H9 (cell line): ENCODE measurements around the gene CALR3. TPM values are rescaled to one million over a fixed set of nuclear protein-coding genes. Genes with fewer than 3 reads are reported as not detected.

Experiments used
- DNase-seq: peaks from one replicate; pipeline ENCODE4 v3.0.0-alpha.2; 2017
- H2AFZ ChIP-seq: one replicate; pipeline ENCODE4 v1.6.1; 2013; ENCODE audit warnings: mild to moderate bottlenecking, low read length, control low read depth, moderate library complexity
- H2AK5ac ChIP-seq: 2 replicates; pipeline ENCODE4 v1.6.1; 2013; ENCODE audit warnings: low read length, control low read depth, mixed read lengths; ENCODE audit not compliant: insufficient read length
- H2BK120ac ChIP-seq: one replicate; pipeline ENCODE4 v1.6.1; 2013; ENCODE audit warnings: low read depth, mild to moderate bottlenecking, low read length, control low read depth, inconsistent platforms; ENCODE audit not compliant: poor library complexity, severe bottlenecking
- H2BK12ac ChIP-seq: 2 replicates; pipeline ENCODE4 v1.6.1; 2013; ENCODE audit warnings: low read length, control low read depth, mixed read lengths, low read depth; ENCODE audit not compliant: insufficient read length
- H2BK15ac ChIP-seq: 2 replicates; pipeline ENCODE4 v1.6.1; 2013; ENCODE audit warnings: low read depth, low read length, control low read depth
- H2BK20ac ChIP-seq: one replicate; pipeline ENCODE4 v1.6.1; 2013; ENCODE audit warnings: low read depth, mild to moderate bottlenecking, low read length, control low read depth, inconsistent platforms; ENCODE audit not compliant: poor library complexity, severe bottlenecking
- H2BK5ac ChIP-seq: 2 replicates; pipeline ENCODE4 v1.6.1; 2013; ENCODE audit warnings: low read length, control low read depth, mixed read lengths; ENCODE audit not compliant: insufficient read length
- H3K14ac ChIP-seq: 2 replicates; pipeline ENCODE4 v1.6.1; 2013; ENCODE audit warnings: low read length, control low read depth; ENCODE audit not compliant: insufficient read depth
- H3K18ac ChIP-seq: 2 replicates; pipeline ENCODE4 v1.6.1; 2013; ENCODE audit warnings: low read depth, mild to moderate bottlenecking, mixed read lengths, low read length, control low read depth; ENCODE audit not compliant: insufficient read length
- H3K23ac ChIP-seq: 2 replicates; pipeline ENCODE4 v1.6.1; 2013; ENCODE audit warnings: low read length, control low read depth, mixed read lengths, low read depth; ENCODE audit not compliant: insufficient read length
- H3K23me2 ChIP-seq: 2 replicates; pipeline ENCODE4 v1.6.1; 2013; ENCODE audit warnings: low read depth, mild to moderate bottlenecking, mixed read lengths, low read length, control low read depth; ENCODE audit not compliant: insufficient read length, poor library complexity, severe bottlenecking
- H3K27ac ChIP-seq: 2 replicates; pipeline ENCODE4 v1.5.1; 2013; ENCODE audit warnings: low read length, control low read depth, mixed read lengths, low read depth; ENCODE audit not compliant: insufficient read length
- H3K27me3 ChIP-seq: 2 replicates; pipeline ENCODE4 v1.6.1; 2013; ENCODE audit warnings: low read length, control low read depth, inconsistent platforms; ENCODE audit not compliant: insufficient read depth
- H3K4ac ChIP-seq: 2 replicates; pipeline ENCODE4 v1.6.1; 2013; ENCODE audit warnings: low read depth, mild to moderate bottlenecking, control low read depth, inconsistent platforms, low read length, moderate library complexity
- H3K4me1 ChIP-seq: 2 replicates; pipeline ENCODE4 v1.6.1; 2013; ENCODE audit warnings: low read length, control low read depth, inconsistent platforms; ENCODE audit not compliant: insufficient read depth
- H3K4me2 ChIP-seq: 2 replicates; pipeline ENCODE4 v1.6.1; 2013; ENCODE audit warnings: low read length, control low read depth, mixed read lengths; ENCODE audit not compliant: insufficient read length, insufficient read depth
- H3K56ac ChIP-seq: 2 replicates; pipeline ENCODE4 v1.6.1; 2013; ENCODE audit warnings: low read depth, mild to moderate bottlenecking, mixed read lengths, low read length, control low read depth; ENCODE audit not compliant: insufficient read length
- H3K79me1 ChIP-seq: 2 replicates; pipeline ENCODE4 v1.6.1; 2013; ENCODE audit warnings: low read depth, mild to moderate bottlenecking, moderate library complexity, low read length, control low read depth, inconsistent platforms; ENCODE audit not compliant: insufficient read depth, poor library complexity, severe bottlenecking
- H3K79me2 ChIP-seq: 2 replicates; pipeline ENCODE4 v1.6.1; 2013; ENCODE audit warnings: low read length, control low read depth, inconsistent platforms; ENCODE audit not compliant: insufficient read depth
- H3K9ac ChIP-seq: 2 replicates; pipeline ENCODE4 v1.6.1; 2013; ENCODE audit warnings: low read length, control low read depth, mixed read lengths; ENCODE audit not compliant: insufficient read length; ENCODE audit errors: extremely low read depth
- H3K9me3 ChIP-seq: one replicate; pipeline ENCODE4 v1.6.1; 2013; ENCODE audit warnings: low read depth, low read length, inconsistent platforms; ENCODE audit not compliant: control insufficient read depth
- H3T11ph ChIP-seq: one replicate; pipeline ENCODE4 v1.6.1; 2013; ENCODE audit warnings: mild to moderate bottlenecking, low read length, control low read depth, inconsistent platforms
- H4K20me1 ChIP-seq: one replicate; pipeline ENCODE4 v1.6.1; 2013; ENCODE audit not compliant: control insufficient read depth, insufficient read length, insufficient read depth
- H4K5ac ChIP-seq: 2 replicates; pipeline ENCODE4 v1.6.1; 2013; ENCODE audit warnings: low read depth, mild to moderate bottlenecking, mixed read lengths, low read length, control low read depth; ENCODE audit not compliant: insufficient read length
- H4K8ac ChIP-seq: replicated peaks from 2 replicates; pipeline ENCODE4 v1.6.1; 2013; ENCODE audit warnings: low read length, control low read depth, mixed read lengths, low read depth; ENCODE audit not compliant: insufficient read length
- H4K91ac ChIP-seq: 2 replicates; pipeline ENCODE4 v1.6.1; 2013; ENCODE audit warnings: low read depth, mild to moderate bottlenecking, moderate library complexity, mixed read lengths, low read length, control low read depth; ENCODE audit not compliant: insufficient read length
- H3K27ac Mint-ChIP-seq, 3 experiments: 2 replicates in 2 of 3; 3 replicates in 1 of 3; pipeline ENCODE4 v1.8.0; 2020 to 2021; ENCODE audit warnings: mixed read lengths in 3 of 3, mild to moderate bottlenecking in 1 of 3, moderate library complexity in 1 of 3
- H3K27me3 Mint-ChIP-seq: 2 replicates; pipeline ENCODE4 v1.8.0; 2021; ENCODE audit warnings: low read depth, mild to moderate bottlenecking, moderate library complexity, mixed read lengths
- H3K36me3 Mint-ChIP-seq, 3 experiments: 2 replicates in 2 of 3; 3 replicates in 1 of 3; pipeline ENCODE4 v1.8.0; 2020 to 2021; ENCODE audit warnings: low read depth in 3 of 3, mixed read lengths in 3 of 3; ENCODE audit not compliant: insufficient read depth in 1 of 3
- H3K4me1 Mint-ChIP-seq, 2 experiments: 2 replicates each; pipeline ENCODE4 v1.8.0; 2020; ENCODE audit warnings: mixed read lengths in 2 of 2
- H3K4me3 Mint-ChIP-seq, 2 experiments: 2 replicates in 1 of 2; 3 replicates in 1 of 2; pipeline ENCODE4 v1.8.0; 2020 to 2021; ENCODE audit warnings: mild to moderate bottlenecking in 2 of 2, mixed read lengths in 2 of 2, moderate library complexity in 1 of 2
- H3K9me3 Mint-ChIP-seq, 2 experiments: 2 replicates in 1 of 2; 3 replicates in 1 of 2; pipeline ENCODE4 v1.8.0; 2020; ENCODE audit warnings: mild to moderate bottlenecking in 2 of 2, mixed read lengths in 2 of 2, moderate library complexity in 1 of 2
- WGBS: extraction: QIAGEN DNeasy Blood & Tissue Kit; methylation state at CpG from one replicate; pipeline ENCODE4 v1.1.7; 2013; ENCODE audit warnings: missing lambda C conversion rate, low lambda C conversion rate, mixed read lengths; ENCODE audit not compliant: insufficient read length; ENCODE audit errors: extremely low coverage; 5-methylcytosine and 5-hydroxymethylcytosine counted together
- total RNA-seq: library from RNA; stranded (reverse); gene quantifications from 2 replicates; pipeline ENCODE4 v1.2.1, GENCODE V29; 2021
- TF ChIP-seq, protein P1 (sequence below): fragments of 200-600 bp; sonication (generic); conservative IDR thresholded peaks from 3 replicates; pipeline ENCODE4 v1.8.0; 2021; ENCODE audit warnings: antibody characterized with exemption, mild to moderate bottlenecking

Gene CALR3
- total RNA-seq, 1 experiment from 2014 or later = 0.44 TPM

DNA sequence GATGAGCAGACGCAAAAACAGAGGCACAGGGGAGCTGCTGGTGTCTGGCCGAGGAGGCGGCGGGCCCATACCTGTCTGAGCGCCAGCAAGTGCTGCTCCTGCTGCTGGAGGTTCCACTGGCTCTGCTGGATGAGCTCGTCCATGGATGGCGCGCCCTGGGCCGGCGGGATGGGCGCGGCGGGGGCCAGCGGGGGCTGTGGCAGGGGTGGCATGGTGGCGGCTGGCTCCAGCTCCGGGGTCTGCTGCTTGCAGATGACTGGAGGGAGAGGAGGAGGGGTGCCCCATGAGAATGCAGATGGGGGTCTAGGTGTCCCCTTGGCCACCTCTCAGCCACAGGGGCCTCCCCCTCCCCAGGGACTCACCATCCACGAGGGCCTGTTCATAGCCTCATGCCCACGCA lies 39.4 kb upstream of the CALR3 start:
- Histone ChIP-seq H3K79me1 (peaks cover 10% of the 10 kb centered on the region), H2BK5ac (no peak overlapping the region), H3K4me2 (no peak overlapping the region), H2BK12ac (no peak overlapping the region), H3K56ac (no peak overlapping the region), H3K4me1 (no peaks in the 10 kb centered on the region), H3K18ac (no peak overlapping the region), H3K23ac (no peak overlapping the region), H4K20me1 (no peaks in the 10 kb centered on the region), H3K27ac (no peak overlapping the region), H2AFZ (no peak overlapping the region), H3K14ac (no peak overlapping the region), H2AK5ac (no peak overlapping the region), H2BK15ac (no peak overlapping the region), H3K23me2 (no peaks in the 10 kb centered on the region), H3K4ac (no peak overlapping the region), H3K79me2 (peaks cover 28% of the 10 kb centered on the region; the same call in 1 of the 2 replicates), H2BK20ac (no peak overlapping the region), H3T11ph (no peak overlapping the region), H4K5ac (no peak overlapping the region), H2BK120ac (no peak overlapping the region), H4K91ac (no peak overlapping the region), H4K8ac (no peak overlapping the region), H3K9me3 (no peaks in the 10 kb centered on the region), H3K9ac (no peak overlapping the region), H3K27me3 (no peaks in the 10 kb centered on the region)
- no peaks in the 10 kb centered on the region for H3K9me3 Mint-ChIP-seq
- H3K4me3 Mint-ChIP-seq = no peak overlapping the region
- DNase-seq = no peak
- no peaks in the 10 kb centered on the region for H3K27me3 Mint-ChIP-seq
- H3K36me3 Mint-ChIP-seq = peaks cover 57 to 94% (median 93%) of the 10 kb centered on the region in 3 experiments
- TF ChIP-seq, protein P1, sequence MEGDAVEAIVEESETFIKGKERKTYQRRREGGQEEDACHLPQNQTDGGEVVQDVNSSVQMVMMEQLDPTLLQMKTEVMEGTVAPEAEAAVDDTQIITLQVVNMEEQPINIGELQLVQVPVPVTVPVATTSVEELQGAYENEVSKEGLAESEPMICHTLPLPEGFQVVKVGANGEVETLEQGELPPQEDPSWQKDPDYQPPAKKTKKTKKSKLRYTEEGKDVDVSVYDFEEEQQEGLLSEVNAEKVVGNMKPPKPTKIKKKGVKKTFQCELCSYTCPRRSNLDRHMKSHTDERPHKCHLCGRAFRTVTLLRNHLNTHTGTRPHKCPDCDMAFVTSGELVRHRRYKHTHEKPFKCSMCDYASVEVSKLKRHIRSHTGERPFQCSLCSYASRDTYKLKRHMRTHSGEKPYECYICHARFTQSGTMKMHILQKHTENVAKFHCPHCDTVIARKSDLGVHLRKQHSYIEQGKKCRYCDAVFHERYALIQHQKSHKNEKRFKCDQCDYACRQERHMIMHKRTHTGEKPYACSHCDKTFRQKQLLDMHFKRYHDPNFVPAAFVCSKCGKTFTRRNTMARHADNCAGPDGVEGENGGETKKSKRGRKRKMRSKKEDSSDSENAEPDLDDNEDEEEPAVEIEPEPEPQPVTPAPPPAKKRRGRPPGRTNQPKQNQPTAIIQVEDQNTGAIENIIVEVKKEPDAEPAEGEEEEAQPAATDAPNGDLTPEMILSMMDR = no peak
- WGBS = no CpG with 5 or more reads among the region's 18 CpGs
- H3K4me1 Mint-ChIP-seq = no peaks in the 10 kb centered on the region
- no peak overlapping the region; a peak in 1 of 7 replicates for H3K27ac Mint-ChIP-seq
